Measurements from ENCODE around the gene FGF21.

DNA sequence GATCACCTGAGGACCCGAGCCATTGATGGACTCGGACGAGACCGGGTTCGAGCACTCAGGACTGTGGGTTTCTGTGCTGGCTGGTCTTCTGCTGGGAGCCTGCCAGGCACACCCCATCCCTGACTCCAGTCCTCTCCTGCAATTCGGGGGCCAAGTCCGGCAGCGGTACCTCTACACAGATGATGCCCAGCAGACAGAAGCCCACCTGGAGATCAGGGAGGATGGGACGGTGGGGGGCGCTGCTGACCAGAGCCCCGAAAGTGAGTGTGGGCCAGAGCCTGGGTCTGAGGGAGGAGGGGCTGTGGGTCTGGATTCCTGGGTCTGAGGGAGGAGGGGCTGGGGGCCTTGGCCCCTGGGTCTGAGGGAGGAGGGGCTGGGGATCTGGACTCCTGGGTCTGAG lies 888 bp downstream of the FGF21 start:
- no peak for TF ChIP-seq SUZ12 (IDR thresholded peaks at IDR 0.05; ENCODE audit: extremely low read depth, insufficient read depth, insufficient read length)
- no peak for TF ChIP-seq YY1 (IDR thresholded peaks at IDR 0.05; ENCODE audit: insufficient read depth, insufficient read length)

Data from NT2/D1 (cell line).